ENCODE data around the gene LYRM9.
"Not testable (repeated sequence)": the region's sequence is repeated elsewhere in the genome, so short reads cannot be mapped to it uniquely, and the experiment has no call there.

LYRM9 gene

GRCh38 chr17:27892866-27893769, at the start of gene LYRM9:
Gene LYRM9 (minus strand): TSS chr17:27893365. CDS start chr17:27882694, 10,671 bp downstream.
- peak; percentile 99 for DNase-seq (ENCODE audit: low spot score)

GRCh38 chr17:27940503-27941428, 47.6 kb upstream of the LYRM9 start:
- no peak for DNase-seq (ENCODE audit: low spot score)

- no peak for DNase-seq (ENCODE audit: low spot score)
Measured at GRCh38 chr17:27939474-27940465, 46.6 kb upstream of the LYRM9 start.

- DNase-seq (ENCODE audit: low spot score), result no peak
Measured at GRCh38 chr17:27938864-27939263, 45.7 kb upstream of the LYRM9 start.

GRCh38 chr17:27938241-27938640, 45.1 kb upstream of the LYRM9 start:
- no peak for DNase-seq (ENCODE audit: low spot score)

GRCh38 chr17:27937025-27937546, 43.9 kb upstream of the LYRM9 start:
- DNase-seq (ENCODE audit: low spot score), result no peak

- peak; percentile 12 for DNase-seq (ENCODE audit: low spot score)
Measured at GRCh38 chr17:27930000-27930399, 36.8 kb upstream of the LYRM9 start.

GRCh38 chr17:27928587-27928986, 35.4 kb upstream of the LYRM9 start:
- no peak for DNase-seq (ENCODE audit: low spot score)

GRCh38 chr17:27927781-27928180, 34.6 kb upstream of the LYRM9 start:
- DNase-seq (ENCODE audit: low spot score), result no peak

GRCh38 chr17:27921599-27921998, 28.4 kb upstream of the LYRM9 start:
- DNase-seq (ENCODE audit: low spot score), result no peak

- DNase-seq (ENCODE audit: low spot score), result no peak
Measured at GRCh38 chr17:27921077-27921476, 27.9 kb upstream of the LYRM9 start.

GRCh38 chr17:27920569-27920968, 27.4 kb upstream of the LYRM9 start:
- no peak for DNase-seq (ENCODE audit: low spot score)

- no peak for DNase-seq (ENCODE audit: low spot score)
Measured at GRCh38 chr17:27919079-27919478, 25.9 kb upstream of the LYRM9 start.

GRCh38 chr17:27918498-27918897, 25.3 kb upstream of the LYRM9 start:
- DNase-seq (ENCODE audit: low spot score), result no peak

GRCh38 chr17:27917000-27917399, 23.8 kb upstream of the LYRM9 start:
- DNase-seq (ENCODE audit: low spot score), result no peak

- DNase-seq (ENCODE audit: low spot score), result no peak
Measured at GRCh38 chr17:27915709-27916108, 22.5 kb upstream of the LYRM9 start.

- no peak for DNase-seq (ENCODE audit: low spot score)
Measured at GRCh38 chr17:27914382-27914781, 21.2 kb upstream of the LYRM9 start.

- DNase-seq (ENCODE audit: low spot score), result no peak
Measured at GRCh38 chr17:27912964-27913363, 19.8 kb upstream of the LYRM9 start.

- not testable (repeated sequence) for DNase-seq (ENCODE audit: low spot score)
Measured at GRCh38 chr17:27912299-27912698, 19.1 kb upstream of the LYRM9 start.

GRCh38 chr17:27907976-27908558, 14.9 kb upstream of the LYRM9 start:
- no peak for DNase-seq (ENCODE audit: low spot score)

GRCh38 chr17:27906623-27907022, 13.5 kb upstream of the LYRM9 start:
- DNase-seq (ENCODE audit: low spot score), result no peak

Data from AG08396 (cell line).